LHCN-M2 (cell line): ENCODE measurements around the gene ARHGEF37. TPM values are rescaled to one million over a fixed set of nuclear protein-coding genes. Genes with fewer than 3 reads are reported as not detected.
"Not testable (repeated sequence)": the region's sequence is repeated elsewhere in the genome, so short reads cannot be mapped to it uniquely, and the experiment has no call there.

Experiments
- DNase-seq: peaks from one replicate; pipeline ENCODE4 v3.0.0-alpha.2; 2012; ENCODE audit warnings: low read depth
- total RNA-seq: library from RNA; depleted of rRNA; stranded (reverse); fragments of >200 nt; gene quantifications from 2 replicates; pipeline ENCODE4 v1.2.3, GENCODE V29; 2014

The ARHGEF37 gene
- total RNA-seq, 1 experiment from 2014 or later: 0.11 TPM

DNA sequence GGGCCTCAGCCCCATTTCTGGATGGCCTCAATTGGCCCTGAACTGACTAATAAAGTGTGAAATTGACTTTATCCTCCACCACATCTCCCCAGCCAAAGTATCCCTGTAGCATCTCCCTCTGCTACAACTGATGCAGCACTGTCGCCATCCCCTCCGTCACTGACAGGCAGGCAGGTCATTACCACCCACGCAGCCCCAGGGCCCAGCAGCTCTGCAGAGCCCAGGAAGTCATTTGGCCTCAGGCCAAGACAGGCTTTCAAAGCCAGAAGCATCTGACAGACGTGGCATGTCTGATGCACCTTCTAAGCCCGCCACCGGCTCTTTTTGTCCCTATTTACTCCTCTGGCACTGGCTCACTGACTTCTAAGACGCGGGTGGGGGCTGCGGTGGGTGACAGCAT is 65.3 kb downstream of the ARHGEF37 start:
- no peak for DNase-seq

DNA sequence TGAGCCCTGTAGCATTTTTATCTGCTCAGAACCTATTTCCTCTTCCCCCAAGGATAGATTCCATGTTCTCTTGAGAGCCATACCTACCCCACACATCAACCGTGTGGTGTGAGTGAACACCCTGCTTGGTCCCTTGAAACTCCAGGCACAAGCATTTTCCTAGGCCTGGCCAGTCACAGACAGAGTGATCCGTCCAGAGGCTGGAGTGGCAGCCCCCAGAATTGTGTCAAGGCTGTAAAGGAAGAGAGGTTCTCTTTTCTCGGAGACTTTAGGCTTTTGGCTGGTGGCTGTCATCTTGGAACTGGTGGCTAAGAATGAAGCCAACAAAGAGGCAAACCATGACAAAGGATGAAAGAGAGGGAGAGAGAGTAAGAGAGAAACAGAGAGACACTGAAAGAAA is 66.0 kb downstream of the ARHGEF37 start:
- no peak for DNase-seq

DNA sequence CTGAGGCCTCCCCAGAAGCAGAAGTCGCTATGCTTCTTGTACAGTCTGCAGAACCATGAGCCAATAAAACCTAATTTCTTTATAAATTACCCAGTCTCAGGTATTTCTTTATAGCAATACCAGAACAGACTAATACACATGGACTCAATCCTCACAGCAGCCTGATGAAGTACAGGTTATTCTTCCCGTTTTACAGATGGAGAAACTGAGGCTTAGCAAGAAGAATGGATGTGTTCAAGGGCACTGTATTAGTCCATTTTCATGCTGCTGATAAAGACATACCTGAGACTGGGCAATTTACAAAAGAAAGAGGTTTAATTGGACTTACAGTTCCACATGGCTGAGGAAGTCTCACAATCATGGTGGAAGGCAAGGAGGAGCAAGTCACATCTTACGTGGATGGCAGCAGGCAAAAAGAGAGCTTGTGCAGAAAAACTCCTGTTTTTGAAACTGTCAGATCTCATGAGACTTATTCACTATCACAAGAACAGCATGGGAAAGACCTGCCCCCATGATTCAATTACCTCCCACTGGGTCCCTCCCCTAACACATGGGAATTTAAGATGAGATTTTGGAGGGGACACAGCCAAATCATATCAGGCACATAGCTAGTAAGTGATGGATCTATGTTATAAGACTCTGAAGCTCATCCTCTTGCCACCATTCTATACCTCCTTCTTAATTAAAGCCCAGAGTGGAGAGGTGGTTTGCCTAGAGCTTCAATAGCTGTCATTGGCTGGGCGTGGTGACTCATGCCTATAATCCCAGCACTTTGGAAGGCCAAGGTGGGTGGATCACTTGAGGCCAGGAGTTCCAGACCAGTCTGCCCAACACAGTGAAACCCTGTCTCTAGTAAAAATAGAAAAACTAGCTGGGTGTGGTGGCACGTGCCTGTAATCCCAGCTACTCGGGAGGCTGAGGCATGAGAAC is 67.4 kb downstream of the ARHGEF37 start:
- DNase-seq: not testable (repeated sequence)

DNA sequence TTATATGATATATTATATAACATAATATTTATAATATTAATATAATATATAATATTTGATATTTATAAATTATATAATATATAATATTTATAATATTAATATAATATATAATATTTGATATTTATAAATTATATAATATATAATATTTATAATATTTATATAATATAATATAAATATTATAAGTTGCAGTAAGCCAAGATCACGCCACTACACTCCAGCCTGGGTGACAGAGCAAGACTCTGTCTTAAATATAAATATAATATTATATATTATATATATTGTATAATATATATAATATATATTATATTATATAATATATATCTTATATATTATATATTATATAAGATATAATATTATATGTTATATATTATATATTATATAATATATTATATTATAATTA is 68.4 kb downstream of the ARHGEF37 start:
- DNase-seq: not testable (repeated sequence)

DNA sequence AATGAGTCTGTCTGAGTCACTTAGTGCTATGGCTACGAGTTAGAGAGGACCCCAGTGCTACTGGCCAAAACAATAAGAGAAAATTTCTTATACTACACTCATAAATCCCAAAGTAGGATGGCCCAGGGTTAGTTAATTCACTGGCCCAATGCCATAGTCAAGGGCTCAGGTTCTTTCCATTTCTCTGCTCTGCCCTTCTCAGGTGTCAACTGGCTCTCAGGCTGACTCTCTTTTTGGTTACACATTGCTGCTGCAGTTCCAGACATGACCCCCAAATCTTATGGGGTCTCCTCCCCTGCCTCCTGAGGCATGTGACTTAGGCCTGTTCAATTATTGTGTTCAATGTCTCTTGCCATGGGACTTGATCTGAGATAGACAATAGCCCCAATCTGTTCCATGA is 70.4 kb downstream of the ARHGEF37 start:
- no peak for DNase-seq

DNA sequence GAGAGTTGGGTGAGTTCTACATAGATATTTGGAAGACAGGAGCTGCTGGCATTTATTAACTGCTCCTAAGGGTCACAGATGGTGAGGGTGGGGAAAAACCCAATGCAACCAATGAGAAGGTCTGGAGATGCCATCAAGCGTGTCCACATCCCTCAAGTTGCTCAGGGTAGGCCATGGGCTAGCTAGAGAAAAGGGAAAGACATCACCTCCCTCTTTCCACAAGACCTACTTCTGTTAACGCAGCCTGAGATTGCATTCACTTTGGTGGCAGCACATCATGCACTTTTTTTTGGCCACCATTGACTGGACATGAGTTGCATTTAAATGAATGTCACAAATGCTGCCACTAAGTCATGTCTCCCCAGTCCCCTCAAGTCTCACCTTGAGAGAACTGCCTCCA is 71.4 kb downstream of the ARHGEF37 start:
- DNase-seq: no peak

DNA sequence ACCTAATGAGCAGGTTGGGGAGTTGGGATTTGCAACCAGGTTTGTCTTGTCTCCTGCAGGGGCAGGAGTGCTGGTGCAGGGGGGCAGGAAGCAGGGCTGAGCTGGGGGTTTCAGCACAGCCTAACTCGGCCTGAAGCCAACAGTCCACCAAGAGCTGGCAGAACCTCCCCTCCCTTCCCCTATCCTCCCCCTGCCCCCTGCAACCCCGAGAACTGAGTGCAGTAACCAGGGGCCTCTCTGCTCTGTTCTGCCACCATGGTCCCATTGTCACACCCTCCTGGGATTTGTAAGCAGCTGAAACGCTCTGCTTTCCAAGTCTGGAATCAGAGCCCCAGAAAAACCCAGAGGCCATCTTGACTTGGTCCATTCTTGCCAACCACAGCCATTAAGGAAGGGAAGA is 72.9 kb downstream of the ARHGEF37 start:
- DNase-seq: no peak

DNA sequence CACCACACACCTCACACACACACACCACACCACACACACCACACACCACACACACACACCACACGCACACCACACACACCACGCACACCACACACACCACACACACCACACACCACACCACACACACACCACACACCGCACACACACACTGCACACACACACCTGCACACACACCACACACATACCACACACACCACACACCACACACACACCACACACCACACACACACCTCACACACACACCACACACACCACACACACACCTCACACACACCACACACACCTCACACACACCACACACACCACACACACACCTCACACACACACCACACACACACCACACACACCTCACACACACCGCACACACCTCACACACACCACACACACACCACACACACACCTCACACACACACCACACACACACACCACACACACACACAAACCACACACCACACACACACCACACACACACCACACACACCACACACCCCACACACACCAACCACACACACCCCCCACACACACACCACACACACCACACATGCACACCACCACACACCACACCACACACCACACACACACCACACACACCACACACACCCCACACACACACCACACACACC is 73.7 kb downstream of the ARHGEF37 start:
- no peak for DNase-seq

DNA sequence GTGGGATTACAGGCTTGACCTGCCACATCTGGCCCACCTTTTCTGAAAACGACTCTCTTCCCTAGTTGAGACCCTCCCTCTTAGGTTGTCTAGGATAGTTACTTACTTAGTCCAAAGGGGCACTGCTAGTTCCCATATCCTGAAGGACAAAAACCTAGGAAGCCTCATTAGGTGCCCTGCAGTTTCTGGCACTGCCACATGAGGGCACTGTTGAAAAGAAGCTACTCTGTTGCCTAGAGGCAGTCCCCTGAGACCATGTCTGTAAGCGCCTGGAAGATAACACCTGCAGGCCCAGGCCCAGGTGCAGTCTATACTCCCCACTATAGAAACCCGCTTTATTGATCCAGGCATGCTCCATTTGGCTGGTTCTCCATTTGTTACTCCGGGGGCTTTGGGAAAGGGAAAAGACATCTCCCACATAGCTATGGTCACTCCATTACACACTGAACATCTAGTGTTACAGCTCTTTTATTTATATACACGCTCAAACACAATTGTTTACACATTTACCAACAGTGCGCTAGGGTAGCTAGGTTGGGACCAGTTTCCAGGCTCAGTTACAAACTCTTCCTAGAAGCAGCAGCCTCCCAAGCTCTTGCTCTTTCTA is 75.4 kb downstream of the ARHGEF37 start:
- peak; percentile 24 for DNase-seq

DNA sequence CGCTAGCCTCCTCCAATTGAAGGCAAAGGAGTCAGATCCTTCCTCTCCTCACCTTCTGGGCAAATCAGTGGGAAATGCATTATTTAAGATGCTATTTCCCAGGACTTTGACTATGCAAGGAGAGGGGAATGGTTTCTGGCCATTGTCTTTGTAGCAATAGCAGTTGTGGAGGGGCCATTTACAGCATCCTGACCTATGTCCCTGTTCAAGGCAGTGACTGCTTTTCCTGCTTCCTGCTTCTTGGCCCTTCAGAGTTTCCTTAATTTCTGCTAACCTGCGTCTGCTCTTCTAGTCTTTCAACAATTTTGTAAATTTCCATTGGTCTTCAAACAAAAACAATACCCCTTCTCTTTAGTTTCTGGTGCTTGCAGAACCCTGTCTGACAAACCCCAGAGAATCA is 76.0 kb downstream of the ARHGEF37 start:
- no peak for DNase-seq

DNA sequence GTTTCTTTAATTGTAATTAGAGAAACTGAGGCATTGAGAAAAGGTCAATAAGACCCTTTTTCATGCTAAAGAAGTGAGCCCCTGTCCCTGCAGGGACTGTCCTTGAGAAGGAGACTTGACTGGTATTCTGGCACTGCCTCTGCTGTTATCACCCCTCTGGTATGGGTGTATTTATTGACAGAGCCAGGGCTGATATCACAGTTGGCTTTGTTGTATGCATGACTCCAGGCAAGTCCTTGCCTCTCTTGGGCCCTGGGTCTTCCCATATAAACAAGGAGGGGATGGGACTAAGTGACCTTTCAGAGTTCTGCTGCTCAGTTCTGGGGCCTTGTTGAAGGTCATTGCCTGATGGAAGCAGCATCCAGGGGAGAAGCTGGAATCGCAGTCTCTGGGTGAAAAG is 77.0 kb downstream of the ARHGEF37 start:
- no peak for DNase-seq

DNA sequence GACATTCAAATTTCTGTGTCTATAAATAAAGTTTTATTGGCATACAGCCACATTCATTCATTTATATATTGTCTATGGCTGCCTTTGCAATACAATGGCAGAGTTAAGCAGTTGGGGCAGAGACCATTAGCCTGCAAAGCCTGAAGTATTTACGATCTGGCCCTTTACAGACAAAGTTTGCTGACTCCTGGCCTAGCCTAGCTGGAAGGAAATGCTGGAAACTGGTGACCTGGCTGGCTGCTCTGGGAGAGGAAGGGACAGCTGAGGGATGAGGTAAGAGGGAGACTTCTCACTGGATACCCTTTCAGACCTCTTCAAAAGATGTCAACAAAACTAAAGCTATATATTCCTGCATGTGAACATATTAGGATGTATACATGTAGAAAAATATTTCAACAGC is 82.8 kb downstream of the ARHGEF37 start:
- no peak for DNase-seq

DNA sequence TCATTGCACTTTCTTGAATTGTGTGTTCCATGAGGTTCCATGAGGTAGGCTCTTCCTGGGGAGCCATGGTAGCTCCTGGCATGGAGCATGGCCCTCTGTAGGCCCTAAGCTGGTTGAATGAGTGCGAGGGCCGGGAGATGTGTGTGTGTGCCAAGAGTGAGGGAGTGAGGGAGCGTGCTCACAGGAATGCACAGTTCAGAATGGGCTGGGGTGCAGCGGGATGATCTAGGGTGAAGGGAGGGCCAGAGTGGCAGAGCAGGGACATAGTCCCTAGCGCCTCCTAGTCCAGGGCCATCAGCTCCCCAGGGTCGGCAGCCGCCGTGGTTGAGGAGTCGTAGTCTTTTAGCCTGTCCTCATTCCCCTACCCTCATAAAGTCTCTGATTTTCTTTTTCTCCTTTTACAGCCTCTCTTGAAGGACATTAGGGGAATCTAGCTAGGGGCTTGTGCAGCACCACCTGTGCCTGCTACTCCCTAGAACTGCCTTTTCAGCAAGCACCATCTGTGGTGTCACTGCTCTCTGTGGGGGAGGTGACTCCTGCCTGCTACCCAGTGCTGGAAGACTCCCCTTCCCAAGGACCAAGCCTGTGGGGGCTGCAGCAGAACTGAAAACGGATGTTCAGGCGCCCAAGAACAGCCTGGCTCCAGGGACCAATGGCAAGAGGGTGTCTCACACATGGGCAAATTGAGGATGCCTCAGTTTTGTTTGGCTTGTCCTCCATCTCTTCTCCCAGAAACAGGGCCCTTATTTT is 83.5 kb downstream of the ARHGEF37 start:
- no peak for DNase-seq

DNA sequence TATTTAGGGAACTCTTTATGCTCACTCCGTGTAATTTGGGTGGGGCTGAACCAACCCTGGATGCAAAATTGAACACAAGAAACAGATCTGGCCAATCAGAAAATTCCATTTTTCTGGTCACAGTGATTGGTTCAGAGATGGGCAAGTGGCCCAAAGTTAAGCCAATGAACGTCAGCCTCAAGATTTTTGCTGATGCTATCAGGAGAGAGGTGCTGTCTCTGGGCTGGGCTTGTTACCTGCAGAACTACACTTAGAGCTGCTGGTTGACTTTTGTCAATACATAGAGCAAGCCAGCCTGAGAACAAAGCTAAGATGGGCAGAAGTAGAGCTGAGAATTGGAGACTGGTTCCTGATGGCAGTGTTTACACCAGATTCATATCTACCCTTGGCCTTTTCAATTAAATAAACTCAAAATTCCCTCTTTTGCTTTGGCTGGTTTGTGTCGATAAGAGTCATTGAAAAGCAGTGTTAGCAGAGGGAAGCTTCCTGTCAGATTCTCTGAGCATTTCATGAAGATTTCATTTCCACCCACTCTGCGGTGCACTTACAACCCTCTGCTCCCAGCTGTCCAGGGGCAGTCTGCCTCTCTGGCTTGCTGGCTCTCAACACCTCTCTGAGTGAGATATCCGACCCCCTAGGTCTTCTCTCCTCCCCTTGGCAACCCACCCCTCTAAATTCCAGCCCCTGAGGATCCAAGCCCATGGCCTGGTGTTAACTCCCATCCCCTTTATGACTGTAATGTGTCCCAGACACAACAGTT is 84.3 kb downstream of the ARHGEF37 start:
- DNase-seq: no peak

DNA sequence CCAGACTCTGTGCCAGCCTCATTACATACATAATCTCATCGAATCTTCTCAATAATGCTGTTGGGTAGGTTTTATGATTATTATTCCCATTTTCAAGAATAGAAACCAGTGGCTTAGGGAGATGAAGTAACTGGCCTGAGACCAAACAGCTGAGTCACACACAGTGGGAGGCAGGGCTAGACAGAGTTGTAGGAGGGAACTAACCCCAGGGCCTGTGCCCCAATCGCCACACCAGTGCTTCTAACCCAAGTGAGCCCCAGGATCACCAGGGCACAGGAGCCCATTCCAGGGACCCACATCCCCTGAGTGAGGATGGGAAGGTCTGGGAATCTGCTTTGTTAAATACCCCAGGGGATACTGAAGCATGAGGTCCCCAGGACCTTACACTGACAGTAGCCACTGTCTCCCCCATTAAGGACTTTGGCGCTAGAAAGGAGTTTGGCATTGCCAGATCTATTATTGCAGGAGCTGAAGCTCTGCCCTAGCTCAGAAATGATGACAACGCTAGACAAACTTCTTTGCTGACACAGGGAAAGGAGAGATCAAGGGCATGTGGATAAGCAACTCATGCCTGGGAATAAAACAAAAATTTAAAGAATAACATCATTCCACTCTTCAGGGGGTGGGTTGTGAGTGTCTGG is 85.0 kb downstream of the ARHGEF37 start:
- DNase-seq: peak; percentile 15

DNA sequence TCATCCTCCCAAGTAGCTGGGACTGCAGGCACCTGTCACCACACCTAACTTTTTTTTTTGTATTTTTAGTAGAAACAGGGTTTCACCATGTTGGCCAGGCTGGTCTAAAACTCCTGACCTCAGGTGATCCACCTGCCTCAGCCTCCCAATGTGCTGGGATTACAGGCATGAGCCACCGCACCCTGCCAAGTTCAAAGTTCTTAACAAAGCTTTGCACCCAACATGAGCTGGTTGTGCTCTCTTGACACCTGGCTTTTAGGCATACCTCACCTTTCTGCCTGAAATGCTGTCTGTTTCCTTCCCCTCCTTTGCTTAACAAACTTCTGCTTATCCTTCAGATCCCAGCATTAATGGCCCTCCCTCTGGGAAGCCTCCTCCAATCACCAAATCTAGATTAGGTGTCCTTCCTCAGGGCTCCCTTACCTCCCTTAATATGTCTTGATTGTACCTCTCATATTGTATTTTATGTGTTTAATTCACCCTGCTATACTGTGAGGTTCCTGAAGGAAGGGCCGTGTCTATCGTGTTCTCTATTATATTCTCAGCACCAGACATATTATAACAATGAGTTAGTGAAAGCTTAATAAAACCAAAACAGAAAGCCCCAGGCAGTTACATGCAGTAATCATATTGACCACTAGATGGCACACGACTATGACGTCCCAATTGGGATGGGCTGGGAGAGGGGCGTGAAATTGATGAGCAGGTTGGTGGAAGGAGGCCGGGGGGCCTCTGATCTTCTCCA is 86.0 kb downstream of the ARHGEF37 start:
- peak; percentile 21 for DNase-seq

DNA sequence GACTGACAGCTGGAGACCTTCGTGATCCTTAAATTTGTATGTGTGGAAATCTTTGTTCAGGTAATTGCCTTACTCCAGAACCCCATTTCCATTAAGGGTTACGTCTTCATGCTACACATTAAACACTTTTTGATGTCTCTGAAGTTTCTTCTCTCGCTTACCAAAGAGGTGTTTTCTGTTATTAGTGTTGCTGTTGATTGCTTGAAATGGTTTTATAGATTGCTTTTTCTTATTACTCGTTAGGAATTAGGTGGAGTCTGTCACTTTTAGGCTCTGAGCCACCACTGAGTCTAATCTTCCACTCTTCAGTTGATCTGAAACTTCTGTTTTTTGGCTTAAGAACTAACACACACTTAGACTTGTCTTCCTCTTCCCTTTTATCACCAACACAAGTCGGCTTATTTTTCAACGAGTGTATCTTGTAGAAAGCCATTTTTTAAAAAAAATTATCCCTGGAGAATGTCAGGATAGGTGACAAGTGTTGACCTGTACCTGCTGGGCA is 86.6 kb downstream of the ARHGEF37 start:
- no peak for DNase-seq

DNA sequence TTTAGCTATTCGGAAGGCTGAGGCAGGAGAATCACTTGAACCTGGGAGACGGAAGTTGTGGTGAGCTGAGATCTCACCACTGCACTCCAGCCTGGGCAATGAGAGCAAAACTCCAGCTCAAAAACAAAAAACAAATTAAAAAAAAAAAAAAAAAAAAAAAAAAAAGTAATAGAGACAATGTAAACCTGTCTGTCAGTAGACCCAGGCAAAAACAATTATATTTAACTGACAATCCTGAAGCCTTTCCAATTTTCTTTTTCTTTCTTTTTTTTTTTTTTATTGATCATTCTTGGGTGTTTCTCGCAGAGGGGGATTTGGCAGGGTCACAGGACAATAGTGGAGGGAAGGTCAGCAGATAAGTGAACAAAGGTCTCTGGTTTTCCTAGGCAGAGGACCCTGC is 88.0 kb downstream of the ARHGEF37 start:
- not testable (repeated sequence) for DNase-seq

DNA sequence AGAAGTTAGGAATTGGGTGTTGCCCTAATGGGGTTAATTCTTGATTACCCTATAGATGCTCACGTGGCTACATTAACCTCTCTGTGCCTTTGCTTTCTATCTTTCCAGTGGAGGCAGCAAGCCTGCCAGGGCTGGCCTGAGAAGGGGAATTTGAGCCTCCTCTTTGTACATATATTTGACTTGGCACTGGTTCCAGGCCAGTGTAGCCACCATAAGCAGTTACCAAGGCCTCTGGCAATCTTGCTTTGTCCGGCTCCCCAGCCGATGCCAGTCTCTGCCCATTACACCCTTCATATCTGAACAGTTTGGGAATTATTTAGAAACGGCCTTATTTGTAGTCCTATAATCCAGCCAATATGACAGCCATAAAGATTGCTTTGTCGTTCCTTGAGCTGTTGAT is 90.2 kb downstream of the ARHGEF37 start:
- no peak for DNase-seq
